Activated CD8-positive, alpha-beta memory T cell treated with anti-CD3 and anti-CD28 coated beads, Interleukin-2, amount 50 U/mL, for 1 hour (primary cell): ENCODE measurements around the gene COASY.

Experiments
- DNase-seq: peaks from one replicate; pipeline ENCODE4 v3.0.0-alpha.2; 2020; ENCODE audit errors: extremely low read depth

COASY gene

DNA sequence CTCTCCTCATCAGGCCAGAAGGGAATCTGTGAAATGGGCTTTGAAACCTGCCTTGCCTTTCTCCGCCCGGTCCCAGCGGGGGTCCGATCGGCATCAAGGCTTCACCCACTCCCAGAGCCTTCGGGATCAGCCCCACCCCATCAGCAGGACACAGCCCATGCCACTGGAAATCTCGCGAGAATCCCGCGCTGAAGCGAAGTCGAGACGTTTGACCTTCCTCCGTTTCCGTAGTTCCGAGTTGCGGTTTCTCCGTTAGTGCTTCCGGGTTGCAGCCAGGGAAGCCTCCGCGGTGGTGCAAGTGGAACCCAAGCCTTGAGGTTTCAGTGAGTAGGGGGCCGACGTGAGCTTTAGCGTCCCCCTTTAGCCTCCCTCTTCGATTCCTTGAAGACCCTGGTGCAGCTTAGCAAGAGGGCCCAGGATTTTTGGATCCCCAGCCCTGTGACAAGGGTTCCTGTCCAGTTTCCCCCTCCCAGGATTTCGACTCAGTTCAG is at the start of gene COASY:
COASY (plus strand) TSS at position 252 of the 491 bp plus-strand sequence. CDS start 475 bp downstream, outside the sequence.
- peak; percentile 86 for DNase-seq

GRCh38 chr17:42512246-42512645 is 49.7 kb upstream of the COASY start:
- no peak for DNase-seq

GRCh38 chr17:42512733-42513251 is 49.2 kb upstream of the COASY start:
- DNase-seq = no peak

DNA sequence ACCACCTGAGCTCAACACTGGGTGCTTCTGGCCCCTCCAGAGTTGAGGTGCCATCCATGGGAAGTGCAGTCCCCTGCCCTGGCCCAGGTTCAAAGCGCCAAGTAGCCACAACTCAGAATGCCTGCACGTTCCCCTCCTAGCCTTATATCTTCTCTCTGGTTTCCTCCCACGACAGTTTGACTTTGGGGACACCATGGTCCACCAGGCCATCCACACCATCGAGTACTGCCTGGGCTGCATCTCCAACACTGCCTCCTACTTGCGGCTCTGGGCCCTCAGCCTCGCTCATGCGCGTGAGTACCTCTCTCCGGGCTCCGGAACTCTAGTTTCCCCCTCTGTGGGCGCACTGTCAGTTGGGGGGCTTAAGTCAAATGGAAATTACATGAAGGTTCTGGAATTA is 48.3 kb upstream of the COASY start:
- DNase-seq = no peak

GRCh38 chr17:42514279-42514678 is 47.7 kb upstream of the COASY start:
- no peak for DNase-seq

- no peak for DNase-seq
Observed at GRCh38 chr17:42514867-42515266, 47.1 kb upstream of the COASY start.

GRCh38 chr17:42517516-42517915 is 44.4 kb upstream of the COASY start:
- DNase-seq = peak; percentile 46

- no peak for DNase-seq
Observed at GRCh38 chr17:42518046-42518754, 43.7 kb upstream of the COASY start.

DNA sequence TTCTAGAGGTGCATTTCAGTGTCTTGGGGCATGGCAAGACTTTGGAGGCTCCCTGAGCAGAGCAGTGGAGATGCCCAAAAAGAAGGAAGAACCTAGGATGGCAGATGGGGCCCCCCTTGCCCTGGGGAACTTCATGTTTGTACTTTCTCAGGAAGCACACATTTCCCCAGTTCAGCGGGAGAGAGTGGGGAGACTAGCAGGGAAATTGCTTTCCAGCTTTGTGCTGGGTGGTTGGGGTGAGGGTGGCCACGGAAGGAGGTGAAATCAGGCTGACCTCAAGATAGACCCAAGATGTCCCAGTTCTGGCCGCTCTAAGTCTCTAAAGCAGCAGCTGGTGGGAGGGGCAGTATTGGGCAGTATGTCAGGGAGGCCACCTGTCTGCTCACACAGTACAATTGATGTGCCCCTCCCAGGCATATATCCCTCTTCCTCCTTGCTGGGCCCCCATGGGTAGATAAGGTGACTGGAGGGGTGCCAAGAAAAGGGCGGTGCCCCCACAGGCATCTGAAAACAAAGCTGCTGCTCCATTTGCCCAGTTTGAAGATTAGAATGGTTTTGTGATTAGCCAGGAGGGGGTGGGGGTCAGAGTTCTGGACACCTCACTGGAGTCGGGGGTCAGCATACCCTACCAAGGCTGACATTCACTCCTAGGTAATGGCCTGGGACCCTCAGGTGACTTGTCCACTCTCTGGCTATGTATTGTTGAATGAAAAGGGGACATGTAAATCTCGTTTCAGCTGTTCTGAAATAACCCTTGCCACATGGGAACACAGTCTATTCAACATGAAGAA is 43.0 kb upstream of the COASY start:
- no peak for DNase-seq

GRCh38 chr17:42519546-42520491 is 42.1 kb upstream of the COASY start:
- no peak for DNase-seq

- DNase-seq = no peak
Observed at GRCh38 chr17:42520540-42520951, 41.4 kb upstream of the COASY start.

- DNase-seq = no peak
Observed at GRCh38 chr17:42521036-42521435, 40.9 kb upstream of the COASY start.

DNA sequence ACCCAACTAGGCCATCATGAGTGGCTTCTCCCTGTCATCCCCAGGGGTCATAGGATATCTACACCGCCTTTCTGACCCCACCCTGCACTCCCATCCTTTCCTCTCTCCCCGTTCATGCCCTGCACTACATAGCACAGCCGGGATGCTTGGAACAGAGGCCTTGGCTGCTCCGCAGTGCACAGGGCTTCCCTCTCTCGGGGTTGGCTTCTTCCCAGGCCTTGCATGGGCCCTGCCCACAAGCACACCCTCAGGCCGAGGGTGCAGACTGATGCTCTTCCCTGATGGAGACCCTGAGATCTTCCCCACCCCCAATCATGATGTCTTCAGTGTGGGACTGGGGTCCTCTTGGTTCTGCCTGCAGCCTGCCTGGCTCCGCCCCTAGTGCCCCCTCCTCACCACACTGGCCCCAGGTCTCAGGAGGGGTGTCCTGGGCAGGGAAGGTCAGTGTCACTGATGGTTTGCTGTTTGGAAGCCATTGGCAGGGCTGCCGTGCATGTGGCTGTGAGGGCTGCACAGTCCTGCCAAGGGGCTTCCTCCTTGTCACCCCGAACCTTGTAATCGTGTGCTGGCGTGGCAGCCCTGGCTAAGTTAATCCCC is 40.2 kb upstream of the COASY start:
- no peak for DNase-seq

- DNase-seq = no peak
Observed at GRCh38 chr17:42522263-42522790, 39.6 kb upstream of the COASY start.

GRCh38 chr17:42522798-42523278 is 39.1 kb upstream of the COASY start:
- DNase-seq = no peak

DNA sequence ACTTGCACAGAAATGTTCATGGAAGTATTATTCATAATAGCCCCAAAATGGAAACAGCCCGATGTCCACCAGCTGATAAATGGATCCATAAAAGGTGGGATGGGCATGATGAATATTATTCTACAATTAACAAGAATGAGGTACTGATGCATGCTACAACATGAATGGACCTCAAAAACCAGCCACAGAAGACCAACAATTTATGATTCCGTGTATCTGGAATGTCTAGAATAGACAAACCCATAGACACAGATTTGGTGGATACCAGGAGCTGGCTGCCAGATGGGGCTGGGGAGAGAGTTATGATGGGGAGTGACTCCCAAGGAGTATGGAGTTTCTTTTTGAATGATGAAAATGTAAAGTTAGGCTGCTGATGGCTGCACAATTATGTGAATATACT is 36.7 kb upstream of the COASY start:
- DNase-seq = no peak

GRCh38 chr17:42526031-42526444 is 35.9 kb upstream of the COASY start:
- no peak for DNase-seq

- DNase-seq = no peak
Observed at GRCh38 chr17:42527932-42528331, 34.0 kb upstream of the COASY start.

- DNase-seq = no peak
Observed at GRCh38 chr17:42529061-42529460, 32.9 kb upstream of the COASY start.

DNA sequence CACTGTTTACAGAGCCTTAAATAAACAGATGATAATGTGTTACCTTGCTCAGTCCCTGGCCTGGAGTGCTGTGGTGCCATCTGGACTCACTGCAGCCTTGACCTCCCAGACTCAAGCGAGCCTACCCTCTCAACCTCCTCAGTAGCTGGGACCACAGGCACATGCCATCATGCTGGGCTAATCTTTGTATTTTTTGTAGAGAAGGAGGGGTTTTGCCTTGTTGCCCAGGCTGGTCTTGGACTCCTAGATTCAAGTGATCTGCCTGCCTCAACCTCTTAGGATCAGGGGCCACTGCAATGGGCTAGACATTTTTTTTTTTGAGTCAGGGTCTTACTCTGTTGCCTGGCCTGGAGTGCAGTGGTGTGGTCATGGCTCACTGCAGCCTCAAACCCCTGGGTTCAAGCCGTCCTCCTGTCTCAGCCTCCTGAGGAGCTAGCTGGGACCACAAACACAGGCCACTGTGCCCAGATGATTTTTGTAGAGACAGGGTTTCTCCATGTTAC is 30.9 kb upstream of the COASY start:
- DNase-seq = no peak
